NCI-H460 (cell line): Measurements from ENCODE around the gene TTC7B. TPM values are rescaled to one million over a fixed set of nuclear protein-coding genes. Genes with fewer than 3 reads are reported as not detected.

Experiments
- DNase-seq: peaks from one replicate; pipeline ENCODE4 v3.0.0-alpha.2; 2016; ENCODE audit warnings: low read depth; ENCODE audit errors: extremely low read depth
- total RNA-seq: library from RNA; depleted of rRNA; stranded (reverse); fragments of >200 nt; shearing (Covaris generic); gene quantifications from 2 replicates; pipeline ENCODE4 v1.2.3, GENCODE V29; 2014

Gene TTC7B
- total RNA-seq, 1 experiment from 2014 or later, result 40.9 TPM

GRCh38 chr14:90570461-90570860, 245.8 kb downstream of the TTC7B start:
- no peak for DNase-seq

GRCh38 chr14:90569606-90570387, 246.4 kb downstream of the TTC7B start:
- DNase-seq, result no peak

- DNase-seq, result no peak
Observed at GRCh38 chr14:90569201-90569600, 247.0 kb downstream of the TTC7B start.

GRCh38 chr14:90568405-90568804, 247.8 kb downstream of the TTC7B start:
- no peak for DNase-seq

GRCh38 chr14:90567991-90568390, 248.2 kb downstream of the TTC7B start:
- no peak for DNase-seq

- DNase-seq, result no peak
Observed at GRCh38 chr14:90567191-90567590, 249.0 kb downstream of the TTC7B start.

GRCh38 chr14:90566481-90566880, 249.7 kb downstream of the TTC7B start:
- DNase-seq, result no peak

GRCh38 chr14:90564496-90564895, 251.7 kb downstream of the TTC7B start:
- no peak for DNase-seq

- DNase-seq, result no peak
Observed at GRCh38 chr14:90562652-90563051, 253.6 kb downstream of the TTC7B start.

- DNase-seq, result no peak
Observed at GRCh38 chr14:90561920-90562319, 254.3 kb downstream of the TTC7B start.

- DNase-seq, result no peak
Observed at GRCh38 chr14:90560991-90561390, 255.2 kb downstream of the TTC7B start.

- no peak for DNase-seq
Observed at GRCh38 chr14:90560558-90560957, 255.7 kb downstream of the TTC7B start.

- DNase-seq, result no peak
Observed at GRCh38 chr14:90559811-90560492, 256.3 kb downstream of the TTC7B start.

- no peak for DNase-seq
Observed at GRCh38 chr14:90558983-90559590, 257.1 kb downstream of the TTC7B start.

- DNase-seq, result no peak
Observed at GRCh38 chr14:90558041-90558982, 257.9 kb downstream of the TTC7B start.

GRCh38 chr14:90557516-90557915, 258.7 kb downstream of the TTC7B start:
- no peak for DNase-seq

GRCh38 chr14:90556666-90557450, 259.4 kb downstream of the TTC7B start:
- DNase-seq, result no peak

GRCh38 chr14:90556012-90556477, 260.2 kb downstream of the TTC7B start:
- no peak for DNase-seq

- DNase-seq, result no peak
Observed at GRCh38 chr14:90555126-90556011, 260.9 kb downstream of the TTC7B start.
